Measurements from ENCODE around the gene POLR1H. TPM values are rescaled to one million over a fixed set of nuclear protein-coding genes. Genes with fewer than 3 reads are reported as not detected.
A peak's percentile ranks its signal among the peaks of the same experiment; 100 is the strongest.

Gene POLR1H
- total RNA-seq, 4 donors from 2014 or later, result 12.9 to 21.0 (median 17.4) TPM

- Histone ChIP-seq H3K27me3 (peaks cover 0 to 92% (median 48%) of the 10 kb centered on the region in 4 donors), H3K36me3 (peaks cover 0 to under 1% (median 0%) of the 10 kb centered on the region in 4 donors), H3K4me3 (peak within 1 kb of the TSS; percentile 14 to 52 (median 28)), H3K27ac (replicated peaks in 1 of 4) (no peak within 1 kb of the TSS), H3K4me1 (peaks cover 24 to 36% (median 30%) of the 10 kb centered on the region in 4 donors), H3K9me3 (no peaks in the 10 kb centered on the region)
- WGBS, result 3% methylated on average over 31 of the region's 64 CpGs
- intact Hi-C loops (cut with DNase I), result no loop called here
- DNase-seq (ENCODE audit: extremely low spot score), result no peak
- TF ChIP-seq POLR2AphosphoS5 (IDR thresholded peaks at IDR 0.05) (no peak), EP300 (IDR thresholded peaks at IDR 0.05) (no peak), POLR2A (IDR thresholded peaks at IDR 0.05; ENCODE audit: low read depth) (no peak)
- TF ChIP-seq, protein P1, sequence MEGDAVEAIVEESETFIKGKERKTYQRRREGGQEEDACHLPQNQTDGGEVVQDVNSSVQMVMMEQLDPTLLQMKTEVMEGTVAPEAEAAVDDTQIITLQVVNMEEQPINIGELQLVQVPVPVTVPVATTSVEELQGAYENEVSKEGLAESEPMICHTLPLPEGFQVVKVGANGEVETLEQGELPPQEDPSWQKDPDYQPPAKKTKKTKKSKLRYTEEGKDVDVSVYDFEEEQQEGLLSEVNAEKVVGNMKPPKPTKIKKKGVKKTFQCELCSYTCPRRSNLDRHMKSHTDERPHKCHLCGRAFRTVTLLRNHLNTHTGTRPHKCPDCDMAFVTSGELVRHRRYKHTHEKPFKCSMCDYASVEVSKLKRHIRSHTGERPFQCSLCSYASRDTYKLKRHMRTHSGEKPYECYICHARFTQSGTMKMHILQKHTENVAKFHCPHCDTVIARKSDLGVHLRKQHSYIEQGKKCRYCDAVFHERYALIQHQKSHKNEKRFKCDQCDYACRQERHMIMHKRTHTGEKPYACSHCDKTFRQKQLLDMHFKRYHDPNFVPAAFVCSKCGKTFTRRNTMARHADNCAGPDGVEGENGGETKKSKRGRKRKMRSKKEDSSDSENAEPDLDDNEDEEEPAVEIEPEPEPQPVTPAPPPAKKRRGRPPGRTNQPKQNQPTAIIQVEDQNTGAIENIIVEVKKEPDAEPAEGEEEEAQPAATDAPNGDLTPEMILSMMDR (IDR thresholded peaks at IDR 0.05), result no peak
These were observed 14.2 kb downstream of the POLR1H start, which contains the start of gene RNF39 for GRCh38 chr6:30075094-30075789. Gene RNF39, minus strand, starts transcription at chr6:30075769. Its CDS starts 184 bp downstream, at chr6:30075585.

DNA sequence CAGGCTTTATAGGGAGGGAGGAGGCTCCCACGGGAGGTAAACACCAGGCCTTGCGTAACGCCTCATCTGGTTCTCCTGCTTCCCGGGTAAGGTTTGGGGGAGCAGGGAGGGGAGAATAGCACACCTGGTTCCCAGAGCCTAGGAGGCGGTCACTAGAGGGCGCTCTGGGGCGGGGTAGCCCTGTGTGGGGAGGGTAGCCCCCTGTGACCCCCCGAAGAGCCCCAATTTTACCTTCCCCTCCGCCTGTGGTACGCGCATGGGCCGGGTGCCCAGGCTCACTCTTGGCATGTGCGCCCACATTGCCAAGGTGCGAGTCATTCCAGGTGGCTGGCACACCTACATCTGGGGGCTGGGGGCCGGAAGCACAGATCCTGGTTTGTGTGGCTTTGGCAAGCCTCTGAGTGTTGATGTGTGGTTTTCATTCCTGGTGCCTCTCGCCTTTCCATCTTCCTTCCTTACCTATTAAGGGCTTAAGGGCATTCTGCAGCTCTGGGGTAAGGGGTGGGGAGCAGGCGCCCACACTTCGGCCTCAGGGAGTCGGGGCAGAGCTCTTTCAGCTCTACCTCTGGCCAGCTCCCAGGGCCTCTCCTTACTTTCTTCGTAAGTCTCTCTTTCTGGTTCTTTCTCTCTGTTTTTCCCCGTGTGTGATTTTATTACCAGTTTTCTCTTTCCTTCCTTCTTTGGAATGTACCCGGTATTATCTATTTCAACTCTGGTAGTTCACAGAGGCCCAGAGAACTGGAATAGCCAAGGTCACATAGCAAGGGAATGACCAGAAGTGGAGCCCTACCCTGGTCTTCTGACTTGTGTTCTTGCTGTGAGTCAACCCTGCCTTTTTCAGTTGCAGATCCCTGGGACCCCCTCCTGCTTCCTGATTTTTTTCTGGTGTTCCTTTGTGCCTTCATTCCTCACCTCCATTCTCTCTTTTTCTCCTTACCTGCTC lies 15.0 kb downstream of the POLR1H start:
- Histone ChIP-seq H3K4me3 (peak overlapping the region in 2 of 4 donors; percentile 14 to 52), H3K4me1 (peaks cover 21 to 29% (median 26%) of the 10 kb centered on the region in 4 donors), H3K9me3 (no peaks in the 10 kb centered on the region), H3K36me3 (no peaks in the 10 kb centered on the region), H3K27me3 (peaks cover 0 to 85% (median 43%) of the 10 kb centered on the region in 4 donors), H3K27ac (replicated peaks in 1 of 4) (no peak overlapping the region)
- intact Hi-C loops (cut with DNase I), result no loop called here
- DNase-seq (ENCODE audit: extremely low spot score), result no peak
- WGBS, result 35% methylated on average over 16 of the region's 22 CpGs
- TF ChIP-seq, protein P1 (IDR thresholded peaks at IDR 0.05), result peak in 1 of 3 experiments; percentile 10
- TF ChIP-seq POLR2A (IDR thresholded peaks at IDR 0.05; ENCODE audit: low read depth) (no peak), POLR2AphosphoS5 (IDR thresholded peaks at IDR 0.05) (no peak)

DNA sequence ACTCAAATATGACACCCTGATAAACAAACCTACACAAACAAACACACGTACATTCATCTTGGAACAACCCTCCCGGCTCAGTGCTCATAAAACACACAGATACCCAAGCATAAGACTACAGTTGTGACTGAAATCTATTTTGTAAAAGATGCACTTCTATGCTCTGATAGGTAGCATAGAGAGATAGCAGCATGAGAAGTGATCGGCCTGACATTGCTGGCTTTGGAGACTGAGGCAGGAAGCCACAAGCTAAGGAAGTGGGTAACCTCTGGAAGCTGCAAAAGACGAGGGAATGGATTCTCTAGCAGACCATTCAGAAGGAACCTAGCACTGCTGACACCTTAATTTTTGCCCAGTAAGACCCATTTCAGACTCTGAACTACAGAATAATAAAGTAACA lies 16.2 kb downstream of the POLR1H start:
- peaks cover 0 to 73% (median 35%) of the 10 kb centered on the region in 4 donors for H3K27me3 ChIP-seq
- intact Hi-C loops (cut with DNase I), result no loop called here
- WGBS, result 45% methylated on average over 4 of the region's 4 CpGs

GRCh38 chr6:30087876-30088275 lies 26.8 kb downstream of the POLR1H start:
- DNase-seq (ENCODE audit: extremely low spot score), result no peak
- Histone ChIP-seq H3K9me3 (no peaks in the 10 kb centered on the region), H3K27ac (replicated peaks in 1 of 4) (no peak overlapping the region), H3K27me3 (peaks cover 0 to 63% (median 9%) of the 10 kb centered on the region in 4 donors), H3K4me1 (no peaks in the 10 kb centered on the region), H3K4me3 (no peak overlapping the region), H3K36me3 (no peaks in the 10 kb centered on the region)
- intact Hi-C loops (cut with DNase I), result no loop called here
- no peak for TF ChIP-seq POLR2A (IDR thresholded peaks at IDR 0.05; ENCODE audit: low read depth)
- TF ChIP-seq POLR2AphosphoS5 (IDR thresholded peaks at IDR 0.05), result no peak
- no peak for TF ChIP-seq EP300 (IDR thresholded peaks at IDR 0.05)
- TF ChIP-seq, protein P1 (IDR thresholded peaks at IDR 0.05), result no peak
- 87% methylated on average over 5 of the region's 5 CpGs for WGBS

More for the DNA sequence above, 16.2 kb downstream of the POLR1H start:
- Histone ChIP-seq H3K9me3 (no peaks in the 10 kb centered on the region), H3K4me1 (peaks cover 16 to 20% (median 19%) of the 10 kb centered on the region in 4 donors), H3K36me3 (no peaks in the 10 kb centered on the region), H3K4me3 (no peak overlapping the region), H3K27ac (replicated peaks in 1 of 4) (no peak overlapping the region)
- TF ChIP-seq POLR2A (IDR thresholded peaks at IDR 0.05; ENCODE audit: low read depth) (no peak), POLR2AphosphoS5 (IDR thresholded peaks at IDR 0.05) (no peak), EP300 (IDR thresholded peaks at IDR 0.05) (no peak)
- TF ChIP-seq, protein P1 (IDR thresholded peaks at IDR 0.05), result no peak
- no peak for DNase-seq (ENCODE audit: extremely low spot score)
